Bladder microvascular endothelial cell (primary cell): Measurements from ENCODE around the gene SLC18B1. TPM values are rescaled to one million over a fixed set of nuclear protein-coding genes. Genes with fewer than 3 reads are reported as not detected.

ENCODE experiments used
- total RNA-seq: library from RNA; depleted of rRNA; stranded (reverse); fragments of >200 nt; gene quantifications from 2 replicates; pipeline ENCODE4 v1.2.3, GENCODE V29; 2014

SLC18B1 gene
- total RNA-seq, result 9.6 and 12.8 TPM in 2 replicates

DNA sequence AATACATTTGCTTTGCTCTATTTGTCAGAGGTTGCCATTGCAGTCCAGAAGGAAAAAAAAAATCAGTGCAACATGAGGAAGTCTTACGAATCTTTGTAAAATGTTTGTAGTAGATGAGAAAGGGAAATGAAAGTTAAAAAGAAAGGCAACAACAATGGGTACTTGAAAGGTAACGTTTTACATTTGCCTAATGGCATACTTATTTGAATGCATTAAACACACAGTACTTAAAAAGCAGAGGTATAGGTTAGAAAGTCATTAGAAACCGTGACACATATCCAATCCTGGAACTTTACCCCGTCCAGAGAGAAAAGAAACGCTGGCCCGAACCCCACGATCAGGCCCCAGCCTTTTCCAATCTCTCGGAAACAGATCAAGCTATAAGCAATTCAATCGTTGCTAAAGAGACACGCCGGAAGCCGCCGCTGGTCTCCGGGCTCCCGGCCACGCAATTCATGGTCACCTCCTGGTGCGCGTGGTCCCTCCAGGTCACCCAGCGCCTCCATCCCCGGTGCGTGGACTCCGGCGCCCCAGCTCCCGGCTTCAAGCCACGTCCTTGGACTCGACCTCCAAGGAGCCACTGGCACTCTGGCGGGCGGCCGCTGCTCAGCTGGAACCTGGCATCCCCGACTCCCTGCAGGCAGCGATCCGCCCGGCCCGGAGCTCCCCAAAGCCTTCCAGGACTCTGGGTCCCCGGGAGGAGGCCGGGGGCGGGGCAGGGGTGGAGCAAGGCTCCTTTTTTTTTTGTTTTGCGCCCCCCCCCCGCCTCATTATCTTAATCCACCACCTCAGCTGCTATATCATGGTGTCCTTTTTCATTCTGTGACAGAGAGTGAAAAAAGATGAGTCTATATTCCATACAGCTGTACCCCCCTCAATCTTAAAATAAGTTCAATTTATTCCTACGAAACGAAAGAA lies at the start of gene SLC18B1:
SLC18B1 (minus strand) TSS at position 687 of the 918 bp plus-strand sequence; CDS start at position 506, 181 bp downstream.

Other genes starting within 250 kb of the SLC18B1 start
- not detected in 2 replicates for gene TAAR8, start 246.0 kb downstream of the SLC18B1 start, total RNA-seq
- gene TAAR6, start 228.3 kb downstream of the SLC18B1 start, total RNA-seq, result not detected in 2 replicates
- not detected in 2 replicates for gene TAAR5, start 208.9 kb downstream of the SLC18B1 start, total RNA-seq
- not detected in 2 replicates for gene TAAR2, start 174.4 kb downstream of the SLC18B1 start, total RNA-seq
- not detected in 2 replicates for gene TAAR1, start 139.5 kb downstream of the SLC18B1 start, total RNA-seq
- 0.06 TPM in 1 of 2 replicates, not detected in the other for gene VNN1, start 84.6 kb downstream of the SLC18B1 start, total RNA-seq
- gene VNN2, start 40.7 kb downstream of the SLC18B1 start, total RNA-seq, result not detected in 2 replicates
- 1,079 and 1,164 TPM in 2 replicates for gene RPS12, start 15.9 kb upstream of the SLC18B1 start, total RNA-seq